SJSA1 (cell line): ENCODE results near the gene NREP. TPM values are rescaled to one million over a fixed set of nuclear protein-coding genes. Genes with fewer than 3 reads are reported as not detected.

Source experiments
- DNase-seq, 2 experiments: peaks; one replicate each; pipeline ENCODE4 v3.0.0-alpha.2; 2015 to 2020; ENCODE audit warnings: low spot score in 2 of 2, low read depth in 1 of 2
- H3K27ac ChIP-seq: fragments of 250-450 bp; sonication (Bioruptor Pico); 2 replicates; pipeline ENCODE4 v1.5.1; 2020; ENCODE audit warnings: mild to moderate bottlenecking, moderate library complexity
- H3K27me3 ChIP-seq: fragments of 250-450 bp; sonication (Bioruptor Pico); replicated peaks from 2 replicates; pipeline ENCODE4 v1.5.1; 2020; ENCODE audit warnings: mild to moderate bottlenecking, moderate library complexity
- H3K36me3 ChIP-seq: fragments of 250-450 bp; sonication (Bioruptor Pico); 2 replicates; pipeline ENCODE4 v1.5.1; 2020; ENCODE audit warnings: mild to moderate bottlenecking
- H3K4me1 ChIP-seq: fragments of 250-450 bp; sonication (Bioruptor Pico); replicated peaks from 2 replicates; pipeline ENCODE4 v1.6.1; 2021; ENCODE audit warnings: mild to moderate bottlenecking
- H3K4me3 ChIP-seq: fragments of 250-450 bp; sonication (Bioruptor Pico); 2 replicates; pipeline ENCODE4 v1.5.1; 2020; ENCODE audit warnings: mild to moderate bottlenecking
- H3K9me3 ChIP-seq: fragments of 250-450 bp; sonication (Bioruptor Pico); replicated peaks from 2 replicates; pipeline ENCODE4 v1.5.1; 2020; ENCODE audit warnings: mild to moderate bottlenecking
- total RNA-seq: library from RNA; depleted of rRNA; stranded (reverse); fragments of >200 nt; shearing (Covaris generic); gene quantifications from 2 replicates; pipeline ENCODE4 v1.2.3, GENCODE V29; 2014

NREP gene
- total RNA-seq, 1 experiment from 2014 or later, result 69.3 TPM

GRCh38 chr5:111779260-111779921 is 22.4 kb upstream of the NREP start:
- Histone ChIP-seq H3K27ac (no peak overlapping the region), H3K4me3 (no peak overlapping the region), H3K27me3 (no peaks in the 10 kb centered on the region), H3K36me3 (no peaks in the 10 kb centered on the region), H3K4me1 (peaks cover 14% of the 10 kb centered on the region), H3K9me3 (no peaks in the 10 kb centered on the region)
- DNase-seq, result no peak

- H3K4me3 ChIP-seq, result no peak overlapping the region
- no peaks in the 10 kb centered on the region for H3K27me3 ChIP-seq
- H3K9me3 ChIP-seq, result no peaks in the 10 kb centered on the region
- H3K36me3 ChIP-seq, result no peaks in the 10 kb centered on the region
- peaks cover 17% of the 10 kb centered on the region for H3K4me1 ChIP-seq
- H3K27ac ChIP-seq, result no peak overlapping the region
- no peak for DNase-seq
Measured at GRCh38 chr5:111776913-111777781, 20.2 kb upstream of the NREP start.

GRCh38 chr5:111775224-111775623 is 18.2 kb upstream of the NREP start:
- Histone ChIP-seq H3K4me3 (no peak overlapping the region), H3K4me1 (peaks cover 17% of the 10 kb centered on the region), H3K27ac (no peak overlapping the region), H3K36me3 (no peaks in the 10 kb centered on the region), H3K27me3 (no peaks in the 10 kb centered on the region), H3K9me3 (no peaks in the 10 kb centered on the region)
- DNase-seq, result no peak

GRCh38 chr5:111774525-111774924 is 17.5 kb upstream of the NREP start:
- Histone ChIP-seq H3K36me3 (no peaks in the 10 kb centered on the region), H3K9me3 (no peaks in the 10 kb centered on the region), H3K4me1 (peaks cover 17% of the 10 kb centered on the region), H3K4me3 (no peak overlapping the region), H3K27ac (no peak overlapping the region), H3K27me3 (no peaks in the 10 kb centered on the region)
- peak; percentile 25 to 50 for DNase-seq

- Histone ChIP-seq H3K9me3 (no peaks in the 10 kb centered on the region), H3K4me3 (no peak overlapping the region), H3K36me3 (no peaks in the 10 kb centered on the region), H3K4me1 (peaks cover 17% of the 10 kb centered on the region), H3K27ac (no peak overlapping the region), H3K27me3 (no peaks in the 10 kb centered on the region)
- DNase-seq, result no peak
Measured at GRCh38 chr5:111772456-111773122, 15.6 kb upstream of the NREP start.

GRCh38 chr5:111769541-111769940 is 12.5 kb upstream of the NREP start:
- peaks cover 4% of the 10 kb centered on the region for H3K4me1 ChIP-seq
- no peaks in the 10 kb centered on the region for H3K36me3 ChIP-seq
- no peak overlapping the region for H3K27ac ChIP-seq
- DNase-seq, result no peak
- no peaks in the 10 kb centered on the region; the same call in 1 of the 2 replicates for H3K9me3 ChIP-seq
- no peak overlapping the region for H3K4me3 ChIP-seq
- no peaks in the 10 kb centered on the region for H3K27me3 ChIP-seq

- no peaks in the 10 kb centered on the region for H3K27me3 ChIP-seq
- no peaks in the 10 kb centered on the region; the same call in 1 of the 2 replicates for H3K4me1 ChIP-seq
- H3K27ac ChIP-seq, result no peak overlapping the region
- no peak for DNase-seq
- H3K4me3 ChIP-seq, result no peak overlapping the region
- no peaks in the 10 kb centered on the region; the same call in 1 of the 2 replicates for H3K9me3 ChIP-seq
- no peaks in the 10 kb centered on the region for H3K36me3 ChIP-seq
Measured at GRCh38 chr5:111765613-111766571, 8.9 kb upstream of the NREP start.

- Histone ChIP-seq H3K4me3 (no peak overlapping the region), H3K4me1 (no peaks in the 10 kb centered on the region; the same call in 1 of the 2 replicates), H3K27ac (no peak overlapping the region), H3K36me3 (no peaks in the 10 kb centered on the region), H3K27me3 (no peaks in the 10 kb centered on the region), H3K9me3 (no peaks in the 10 kb centered on the region; the same call in 1 of the 2 replicates)
- DNase-seq, result no peak
Measured at GRCh38 chr5:111764019-111764418, 7.0 kb upstream of the NREP start.

- no peaks in the 10 kb centered on the region; the same call in 1 of the 2 replicates for H3K9me3 ChIP-seq
- H3K4me1 ChIP-seq, result peaks cover 6% of the 10 kb centered on the region
- H3K4me3 ChIP-seq, result no peak overlapping the region
- no peak overlapping the region for H3K27ac ChIP-seq
- no peak for DNase-seq
- peaks cover under 1% of the 10 kb centered on the region; the same call in 1 of the 2 replicates for H3K36me3 ChIP-seq
- H3K27me3 ChIP-seq, result no peaks in the 10 kb centered on the region
Measured at GRCh38 chr5:111762895-111763294, 5.9 kb upstream of the NREP start.

GRCh38 chr5:111758284-111758628 is 1.3 kb upstream of the NREP start:
- Histone ChIP-seq H3K27me3 (no peaks in the 10 kb centered on the region), H3K9me3 (no peaks in the 10 kb centered on the region), H3K4me3 (peak overlapping the region; percentile 71), H3K36me3 (peaks cover 17% of the 10 kb centered on the region), H3K27ac (peak overlapping the region; percentile 79), H3K4me1 (peaks cover 14% of the 10 kb centered on the region)
- DNase-seq, result no peak

GRCh38 chr5:111757355-111758283 is 625 bp upstream of the NREP start:
- H3K27ac ChIP-seq, result peak overlapping the region; percentile 79
- H3K27me3 ChIP-seq, result no peaks in the 10 kb centered on the region
- peak; percentile 95 to 97 for DNase-seq
- peak overlapping the region; percentile 71 for H3K4me3 ChIP-seq
- peaks cover 14% of the 10 kb centered on the region for H3K4me1 ChIP-seq
- H3K9me3 ChIP-seq, result no peaks in the 10 kb centered on the region
- H3K36me3 ChIP-seq, result peaks cover 17% of the 10 kb centered on the region

GRCh38 chr5:111755942-111756381 is 1.0 kb downstream of the NREP start:
- no peaks in the 10 kb centered on the region for H3K9me3 ChIP-seq
- DNase-seq, result peak in 1 of 2 experiments; percentile 42
- peak overlapping the region; percentile 71 for H3K4me3 ChIP-seq
- H3K27me3 ChIP-seq, result no peaks in the 10 kb centered on the region
- H3K4me1 ChIP-seq, result peaks cover 14% of the 10 kb centered on the region
- H3K27ac ChIP-seq, result no peak overlapping the region
- H3K36me3 ChIP-seq, result peaks cover 17% of the 10 kb centered on the region
